Measurements from ENCODE around the gene BCS1L.

Gene BCS1L, protein sequence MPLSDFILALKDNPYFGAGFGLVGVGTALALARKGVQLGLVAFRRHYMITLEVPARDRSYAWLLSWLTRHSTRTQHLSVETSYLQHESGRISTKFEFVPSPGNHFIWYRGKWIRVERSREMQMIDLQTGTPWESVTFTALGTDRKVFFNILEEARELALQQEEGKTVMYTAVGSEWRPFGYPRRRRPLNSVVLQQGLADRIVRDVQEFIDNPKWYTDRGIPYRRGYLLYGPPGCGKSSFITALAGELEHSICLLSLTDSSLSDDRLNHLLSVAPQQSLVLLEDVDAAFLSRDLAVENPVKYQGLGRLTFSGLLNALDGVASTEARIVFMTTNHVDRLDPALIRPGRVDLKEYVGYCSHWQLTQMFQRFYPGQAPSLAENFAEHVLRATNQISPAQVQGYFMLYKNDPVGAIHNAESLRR

DNA sequence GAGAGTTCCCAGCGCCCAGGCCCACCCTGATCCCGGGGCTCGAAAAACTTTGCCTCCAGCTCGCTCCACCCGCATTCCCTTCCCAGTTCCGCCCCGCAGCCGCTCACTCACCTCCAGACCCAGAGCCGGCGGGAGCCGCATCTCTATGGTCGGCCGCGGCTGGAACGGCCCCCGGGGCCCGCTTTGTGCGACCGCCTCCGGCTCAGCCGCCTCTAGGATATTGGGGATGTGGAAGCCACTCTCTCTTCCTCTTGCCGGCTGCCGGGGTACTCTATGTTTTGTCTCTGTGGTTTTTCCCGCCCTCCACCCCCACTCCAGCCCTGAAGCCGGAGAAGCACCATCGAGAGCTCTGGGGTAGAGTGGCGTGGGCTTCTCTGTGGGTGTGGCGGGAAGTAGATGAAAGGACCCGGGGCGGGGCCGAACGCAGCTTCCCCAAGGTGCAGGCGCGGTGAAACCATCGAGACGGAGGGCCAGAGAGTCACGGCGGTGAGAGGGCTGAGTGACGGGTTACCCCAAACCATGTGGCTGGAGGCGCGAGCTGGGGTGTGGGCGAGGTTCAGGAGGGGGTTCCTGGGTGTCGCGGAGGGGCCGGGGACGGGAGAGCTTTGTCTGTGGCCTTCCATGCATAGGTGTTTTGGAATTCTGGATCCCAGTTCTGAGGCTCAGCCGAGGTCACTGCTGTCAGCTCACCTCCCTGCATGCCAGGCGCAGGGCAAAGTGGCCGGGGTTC, at the start of gene BCS1L, which contains the start of gene ZNF142:
Gene BCS1L, plus strand, starts transcription at position 426 of the 730 bp plus-strand sequence. CDS start 1,305 bp downstream, outside the sequence.
Gene ZNF142, minus strand, starts transcription at position 366 of the 730 bp plus-strand sequence. CDS start 3,194 bp downstream, outside the sequence.
- peak; percentile 88 for DNase-seq

DNA sequence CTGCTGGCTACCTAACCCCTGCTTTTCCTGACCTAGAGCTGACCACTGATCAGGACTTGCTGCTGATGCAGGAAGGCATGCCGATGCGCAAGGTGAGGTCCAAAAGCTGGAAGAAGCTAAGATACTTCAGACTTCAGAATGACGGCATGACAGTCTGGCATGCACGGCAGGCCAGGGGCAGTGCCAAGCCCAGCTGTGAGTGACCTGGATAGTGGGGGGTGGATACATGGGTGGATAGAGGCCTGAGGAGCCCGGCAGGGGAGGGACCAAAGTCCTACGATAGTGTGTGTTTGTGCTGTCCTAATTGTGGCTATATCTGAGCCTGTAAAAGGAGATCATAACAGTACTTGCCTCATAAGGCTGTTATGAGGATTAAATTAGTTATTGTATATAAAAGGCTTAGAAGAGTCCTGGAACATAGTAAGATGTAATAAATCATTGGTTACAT, 43.6 kb upstream of the BCS1L start:
- DNase-seq, result no peak

DNA sequence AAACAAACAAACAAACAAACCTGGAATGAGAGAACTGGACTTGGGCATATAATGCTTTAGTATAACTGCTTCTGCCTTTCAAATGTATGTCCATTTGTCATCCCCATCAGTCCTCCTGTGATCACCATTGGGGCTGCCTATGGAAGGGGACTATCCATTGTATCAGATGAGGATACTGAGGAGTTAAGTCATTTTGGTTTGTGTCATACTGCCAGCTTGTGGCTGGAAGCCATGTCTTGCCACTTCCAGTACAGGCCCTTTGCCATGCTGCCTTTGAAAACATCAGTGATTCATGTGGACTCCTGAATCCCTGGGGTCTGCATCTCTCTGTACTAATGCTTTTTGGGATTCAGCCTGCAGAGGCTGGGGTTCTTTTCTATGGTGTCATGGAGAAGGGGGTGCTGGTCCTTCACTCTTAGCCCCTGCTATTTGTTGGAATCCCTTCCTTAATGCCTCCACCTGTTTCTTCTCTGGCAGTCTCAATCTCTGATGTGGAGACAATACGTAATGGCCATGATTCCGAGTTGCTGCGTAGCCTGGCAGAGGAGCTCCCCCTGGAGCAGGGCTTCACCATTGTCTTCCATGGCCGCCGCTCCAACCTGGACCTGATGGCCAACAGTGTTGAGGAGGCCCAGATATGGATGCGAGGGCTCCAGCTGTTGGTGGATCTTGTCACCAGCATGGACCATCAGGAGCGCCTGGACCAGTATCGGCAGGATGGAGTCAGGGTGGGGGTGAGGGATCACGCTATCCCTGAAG, 41.2 kb upstream of the BCS1L start:
- no peak for DNase-seq

DNA sequence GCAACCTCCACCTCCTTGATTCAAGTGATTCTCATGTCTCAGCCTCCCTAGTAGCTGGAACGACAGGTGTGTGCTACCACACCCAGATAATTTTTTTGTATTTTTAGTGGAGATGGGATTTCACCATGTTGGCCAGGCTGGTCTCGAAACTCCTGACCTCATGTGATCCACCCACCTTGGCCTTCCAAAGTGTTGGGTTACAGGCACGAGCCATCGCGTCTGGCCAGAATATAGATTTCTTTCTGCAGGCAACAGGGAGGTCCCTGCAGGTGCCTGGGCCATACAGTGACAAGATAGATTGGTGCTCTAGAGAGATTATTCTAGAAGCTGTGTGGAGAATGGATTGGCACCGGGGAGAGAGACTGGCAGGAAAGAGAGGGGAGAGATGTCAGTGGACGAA, 38.5 kb upstream of the BCS1L start:
- no peak for DNase-seq

DNA sequence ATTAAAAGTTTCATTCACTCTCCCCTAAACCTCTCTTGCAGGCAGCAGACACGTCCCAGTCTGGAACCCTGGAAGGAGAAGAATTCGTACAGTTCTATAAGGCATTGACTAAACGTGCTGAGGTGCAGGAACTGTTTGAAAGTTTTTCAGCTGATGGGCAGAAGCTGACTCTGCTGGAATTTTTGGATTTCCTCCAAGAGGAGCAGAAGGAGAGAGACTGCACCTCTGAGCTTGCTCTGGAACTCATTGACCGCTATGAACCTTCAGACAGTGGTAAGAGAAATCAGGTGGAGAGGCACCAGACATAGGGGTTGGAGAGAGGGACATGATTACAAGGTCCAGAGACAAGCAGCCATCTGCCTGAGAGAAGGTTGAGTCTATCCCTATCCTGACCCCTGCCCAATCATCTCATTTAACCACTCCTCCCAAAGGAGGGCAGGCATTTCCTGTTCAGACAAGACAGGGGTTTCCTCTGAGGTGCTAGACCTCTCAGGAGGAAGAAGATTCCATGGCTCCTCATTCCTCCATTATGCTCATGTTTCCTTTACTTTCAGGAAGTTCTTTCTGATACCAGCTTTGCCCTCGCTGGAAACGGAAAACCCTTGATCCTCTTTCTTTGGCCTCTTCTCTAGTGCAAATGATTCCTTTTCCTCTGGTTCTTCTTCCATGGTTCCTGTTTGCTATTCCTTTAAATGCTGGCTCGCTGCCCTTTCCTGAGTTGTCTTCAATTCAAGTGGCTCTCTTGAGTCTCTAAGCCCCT, 36.7 kb upstream of the BCS1L start:
- DNase-seq, result no peak

DNA sequence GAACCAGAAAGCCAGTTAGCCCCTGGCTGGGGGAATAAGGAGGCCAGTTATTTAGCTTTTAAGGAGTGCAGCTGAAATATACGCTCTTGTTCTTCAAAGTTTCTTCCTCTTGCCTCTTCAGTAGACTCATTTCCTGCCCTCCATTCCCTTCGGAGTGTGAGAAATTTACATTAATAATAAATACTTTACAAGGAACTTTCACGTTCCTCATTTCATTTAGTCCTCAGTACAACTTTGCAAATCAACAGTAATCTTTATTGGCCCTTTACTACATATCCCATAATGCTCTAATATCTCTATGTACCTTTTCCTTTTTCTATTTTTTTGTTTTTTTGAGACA, 36.1 kb upstream of the BCS1L start:
- no peak for DNase-seq

DNA sequence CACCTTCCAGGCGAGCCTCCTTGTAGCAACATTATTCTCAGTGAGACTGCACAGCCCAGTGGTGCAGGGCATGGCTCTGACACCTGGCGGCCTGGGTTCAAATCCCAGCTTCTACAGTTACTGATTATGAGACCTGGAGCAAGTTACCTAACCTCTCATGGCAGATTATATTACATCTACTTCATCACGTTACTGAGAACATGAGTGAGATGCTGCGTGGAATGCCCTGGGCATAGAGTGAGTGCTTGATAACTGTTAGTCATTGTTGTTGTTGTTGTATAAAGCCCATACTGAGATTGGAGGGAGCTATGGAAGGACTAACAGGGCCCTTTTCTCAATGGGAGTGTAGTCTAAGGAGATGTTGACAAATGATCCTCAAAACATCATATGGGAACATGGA, 33.1 kb upstream of the BCS1L start:
- DNase-seq, result no peak

DNA sequence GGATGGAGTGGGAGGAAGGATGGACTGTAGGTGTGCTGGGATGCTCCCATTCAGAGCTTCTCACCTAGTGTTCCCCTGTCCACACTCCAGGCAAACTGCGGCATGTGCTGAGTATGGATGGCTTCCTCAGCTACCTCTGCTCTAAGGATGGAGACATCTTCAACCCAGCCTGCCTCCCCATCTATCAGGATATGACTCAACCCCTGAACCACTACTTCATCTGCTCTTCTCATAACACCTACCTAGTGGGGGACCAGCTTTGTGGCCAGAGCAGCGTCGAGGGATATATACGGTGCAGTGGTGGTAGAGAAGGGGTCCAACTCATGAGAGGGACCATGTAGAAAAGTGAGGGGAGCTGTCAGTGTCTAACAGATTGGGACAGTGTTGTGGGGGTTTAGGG, 31.5 kb upstream of the BCS1L start:
- no peak for DNase-seq

DNA sequence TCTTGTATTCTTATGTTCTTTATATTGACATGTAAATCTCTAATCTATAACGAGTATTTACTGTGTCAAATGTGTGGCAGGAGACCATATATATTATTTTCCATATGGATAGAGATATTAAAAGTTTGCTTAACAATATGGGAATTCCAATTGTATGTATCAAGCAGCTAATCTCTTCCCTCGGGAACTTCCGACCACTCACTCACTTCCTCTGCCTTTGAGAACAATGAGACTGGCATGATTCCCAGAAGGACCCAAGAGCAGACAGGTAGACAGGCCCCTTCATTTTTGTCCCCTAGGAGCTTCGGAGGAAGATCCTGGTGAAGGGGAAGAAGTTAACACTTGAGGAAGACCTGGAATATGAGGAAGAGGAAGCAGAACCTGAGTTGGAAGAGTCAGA, 27.6 kb upstream of the BCS1L start:
- no peak for DNase-seq

DNA sequence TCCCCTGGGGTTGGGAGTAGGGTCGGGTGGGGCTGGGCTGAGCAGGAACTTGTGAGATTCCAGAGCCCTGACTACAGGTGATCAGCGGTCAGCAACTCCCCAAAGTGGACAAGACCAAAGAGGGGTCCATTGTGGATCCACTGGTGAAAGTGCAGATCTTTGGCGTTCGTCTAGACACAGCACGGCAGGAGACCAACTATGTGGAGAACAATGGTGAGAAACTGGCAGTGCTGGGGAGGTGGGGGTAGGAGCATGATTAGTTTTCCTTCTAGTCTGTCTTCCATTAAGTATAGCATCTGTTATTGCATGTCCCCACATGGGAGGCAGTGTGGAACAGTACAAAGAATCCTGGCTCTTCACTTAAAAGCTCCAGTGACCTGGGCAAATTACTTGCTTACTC, 23.8 kb upstream of the BCS1L start:
- DNase-seq, result no peak

DNA sequence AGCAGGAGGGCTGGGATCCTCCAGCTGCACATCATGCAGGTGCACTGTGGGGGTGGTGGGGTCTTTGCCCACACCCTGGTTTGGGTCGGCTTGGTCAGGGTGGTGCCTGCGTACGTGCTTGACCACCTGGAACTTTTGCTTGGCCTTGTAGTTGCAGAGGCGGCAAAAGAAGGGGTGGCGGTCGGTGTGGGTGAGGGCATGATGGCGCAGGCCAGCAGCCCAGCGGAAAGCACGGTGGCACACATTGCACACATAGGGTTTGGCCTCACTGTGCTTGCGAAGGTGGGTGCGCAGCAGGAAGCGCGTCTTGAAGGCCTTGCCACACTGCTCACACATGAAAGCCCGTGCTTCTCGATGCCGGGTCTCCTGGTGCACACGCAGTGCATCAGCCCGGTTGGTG, 21.1 kb upstream of the BCS1L start:
- no peak for DNase-seq

DNA sequence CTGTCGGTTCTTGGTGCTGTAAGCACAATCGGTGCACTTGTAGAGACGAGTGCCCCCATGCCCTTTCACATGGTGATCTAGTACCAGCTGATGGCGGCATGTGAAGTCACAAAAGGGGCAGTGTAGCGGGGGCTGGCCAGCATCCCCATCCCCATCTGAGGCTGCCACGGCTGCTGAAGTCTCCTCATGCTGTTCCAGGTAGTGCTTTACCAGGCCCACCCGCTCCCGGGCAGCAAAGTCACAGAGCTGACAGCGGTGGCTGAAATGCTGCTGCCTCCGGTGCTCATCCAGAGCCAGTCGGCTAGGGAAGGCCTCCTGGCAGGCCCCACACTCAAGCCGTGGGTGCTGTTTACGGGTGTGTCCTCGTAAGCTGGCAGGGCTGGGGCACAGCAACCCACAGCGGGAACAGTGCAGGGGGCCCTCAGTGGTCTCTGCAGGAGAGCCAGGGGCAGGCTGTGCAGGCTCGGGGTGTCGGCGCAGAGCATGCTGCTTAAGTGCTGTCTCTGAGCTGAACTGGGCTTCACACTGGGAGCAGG, 17.3 kb upstream of the BCS1L start:
- no peak for DNase-seq

DNA sequence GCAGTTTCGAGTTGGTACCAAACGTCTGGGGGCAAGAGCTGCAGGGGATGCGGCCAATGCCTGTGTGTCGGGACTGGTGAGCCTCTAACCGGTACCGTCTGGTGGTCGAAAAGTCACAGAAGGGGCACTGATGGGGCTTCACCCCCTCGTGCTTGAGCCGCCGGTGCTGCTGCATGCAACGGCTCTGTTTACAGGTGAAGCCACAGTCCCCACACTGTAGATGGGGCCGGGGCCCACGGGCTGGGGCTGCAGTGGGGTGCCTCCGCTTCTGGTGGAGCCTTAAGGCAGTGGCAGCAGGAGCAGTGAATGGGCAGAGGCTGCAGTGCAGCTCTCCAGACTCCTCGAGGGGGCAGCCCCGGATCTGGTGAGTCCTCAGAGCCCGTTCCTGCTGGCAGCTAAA, 16.7 kb upstream of the BCS1L start:
- DNase-seq, result no peak

DNA sequence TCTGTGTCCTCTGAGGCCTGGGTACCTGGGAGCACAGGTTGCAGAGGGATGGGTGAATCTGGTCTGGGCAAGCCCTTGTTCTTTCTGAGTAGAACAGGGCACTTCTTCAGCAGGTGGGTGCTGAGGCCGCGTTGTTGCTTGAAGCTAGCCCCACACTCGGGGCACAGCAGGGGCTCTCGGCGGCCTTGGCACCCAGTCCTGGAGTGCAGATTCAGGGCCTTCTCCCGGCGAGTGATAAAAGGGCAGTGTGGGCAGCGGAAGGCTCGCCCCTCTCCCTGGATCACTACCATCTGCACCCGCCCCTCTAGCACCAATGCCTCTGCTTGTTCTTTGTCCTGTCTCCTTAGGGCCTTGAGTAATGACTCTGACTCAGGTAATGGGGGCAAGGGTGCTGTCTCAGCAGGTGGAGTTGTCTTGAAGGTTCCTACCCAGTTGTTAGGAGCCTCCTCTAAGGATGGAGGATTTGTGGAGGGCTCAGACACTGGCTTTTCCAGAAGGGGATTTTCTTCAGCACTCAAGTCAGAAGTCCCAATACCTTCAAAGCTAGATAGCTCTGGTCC, 15.7 kb upstream of the BCS1L start:
- no peak for DNase-seq

DNA sequence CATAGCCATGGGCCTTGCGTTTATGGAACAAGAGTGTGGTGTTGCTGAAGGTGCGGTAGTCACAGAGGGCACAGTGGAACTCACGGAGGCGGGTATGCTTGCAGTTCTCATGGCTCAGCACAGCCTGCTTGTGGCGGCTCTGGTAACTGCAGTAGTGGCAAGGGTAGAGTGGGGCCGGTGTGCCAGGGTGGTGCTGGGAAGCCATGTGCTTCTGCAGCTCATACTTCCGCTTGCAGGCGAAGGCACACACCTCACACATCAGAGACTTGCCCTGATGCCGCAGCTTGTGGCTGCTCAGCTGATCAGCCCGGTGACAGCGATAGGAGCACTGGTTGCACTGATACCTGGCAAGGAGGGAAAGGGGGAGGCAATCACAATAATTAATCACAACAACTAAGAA, 14.8 kb upstream of the BCS1L start:
- DNase-seq, result no peak

DNA sequence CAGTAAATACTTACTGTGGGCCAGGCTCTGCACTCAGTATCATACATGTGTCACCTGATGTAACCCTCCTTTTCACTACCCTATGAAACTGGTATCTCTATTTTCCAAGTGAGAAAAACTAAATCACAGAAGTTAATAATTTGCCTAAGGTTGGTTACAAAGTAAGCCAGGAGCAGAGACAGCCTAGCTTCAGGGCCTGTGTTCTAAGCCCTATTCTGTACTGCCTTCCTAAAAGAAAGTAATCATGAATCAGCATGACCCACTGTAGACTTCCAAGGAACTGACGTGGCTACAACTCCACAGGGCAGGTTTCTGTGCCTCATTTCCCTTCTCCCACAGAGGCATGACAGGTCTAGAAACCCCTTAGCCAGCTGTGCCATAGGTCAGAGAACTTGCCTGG, 14.4 kb upstream of the BCS1L start:
- DNase-seq, result no peak

DNA sequence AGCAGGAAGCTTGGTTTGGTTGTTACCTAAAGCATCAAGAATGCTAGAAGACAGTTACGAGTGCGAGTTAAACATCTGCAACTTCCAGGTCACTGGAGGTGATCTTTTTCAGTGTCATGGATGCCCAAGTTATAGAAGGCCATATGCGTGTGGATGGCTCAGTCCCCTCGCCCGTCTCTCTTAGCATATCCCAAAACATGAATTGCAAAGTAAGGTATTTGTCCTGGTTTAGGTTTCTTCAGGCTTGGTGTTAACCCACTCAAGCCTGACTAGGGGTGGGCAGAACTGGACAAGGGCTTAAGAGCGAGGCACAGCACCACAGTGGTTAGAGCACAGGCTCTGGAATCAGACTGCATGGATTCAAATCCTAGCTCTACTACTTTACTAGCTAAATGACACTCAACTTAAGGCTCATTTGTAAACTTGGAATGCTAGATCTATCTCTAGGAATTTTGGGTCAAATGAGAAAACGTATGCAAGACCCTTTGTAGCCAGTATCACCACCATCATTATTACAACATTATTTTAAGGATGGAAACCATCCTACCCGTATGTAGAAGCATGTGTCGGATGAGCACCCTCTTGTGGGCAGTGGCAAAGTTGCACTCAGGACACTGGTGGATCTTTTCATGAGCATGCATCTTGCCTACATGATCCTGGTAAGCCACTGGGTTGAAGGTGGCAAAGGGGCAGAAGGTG, 11.2 kb upstream of the BCS1L start:
- no peak for DNase-seq

DNA sequence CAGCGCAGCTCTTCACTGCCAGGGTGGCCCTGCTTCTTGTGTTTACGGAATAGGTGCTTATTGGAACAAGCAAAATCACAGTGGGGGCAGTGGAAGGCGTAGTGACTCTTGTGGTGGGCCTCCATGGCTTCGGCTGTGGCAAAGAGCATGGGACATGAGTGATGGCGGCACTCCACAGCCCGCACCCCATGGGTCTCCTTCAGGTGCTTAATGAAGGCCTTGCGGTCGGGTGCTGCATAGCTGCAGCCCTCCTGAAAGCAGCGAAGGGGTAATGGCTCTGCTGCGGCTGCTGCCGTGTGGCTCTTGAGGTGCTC, 10.7 kb upstream of the BCS1L start:
- DNase-seq, result no peak

DNA sequence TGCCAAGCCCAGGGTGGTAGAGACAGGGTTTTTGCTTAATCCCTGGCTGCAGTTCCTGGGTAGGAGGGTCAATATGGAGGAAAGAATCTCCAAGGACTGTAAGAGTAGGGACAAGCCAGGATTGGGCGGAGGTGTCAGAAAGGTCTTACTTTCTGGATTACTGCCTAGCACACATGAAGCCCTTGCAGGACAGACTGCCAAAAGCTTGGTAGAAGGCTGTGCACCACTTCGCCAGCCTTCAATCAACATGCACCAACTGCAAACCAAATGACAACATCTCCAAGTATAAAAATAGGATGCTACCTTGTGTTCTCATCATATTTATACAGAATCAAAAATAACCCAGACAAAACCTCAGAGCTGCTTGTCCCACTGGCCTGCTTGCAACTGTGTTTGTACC, 3.7 kb upstream of the BCS1L start:
- no peak for DNase-seq

DNA sequence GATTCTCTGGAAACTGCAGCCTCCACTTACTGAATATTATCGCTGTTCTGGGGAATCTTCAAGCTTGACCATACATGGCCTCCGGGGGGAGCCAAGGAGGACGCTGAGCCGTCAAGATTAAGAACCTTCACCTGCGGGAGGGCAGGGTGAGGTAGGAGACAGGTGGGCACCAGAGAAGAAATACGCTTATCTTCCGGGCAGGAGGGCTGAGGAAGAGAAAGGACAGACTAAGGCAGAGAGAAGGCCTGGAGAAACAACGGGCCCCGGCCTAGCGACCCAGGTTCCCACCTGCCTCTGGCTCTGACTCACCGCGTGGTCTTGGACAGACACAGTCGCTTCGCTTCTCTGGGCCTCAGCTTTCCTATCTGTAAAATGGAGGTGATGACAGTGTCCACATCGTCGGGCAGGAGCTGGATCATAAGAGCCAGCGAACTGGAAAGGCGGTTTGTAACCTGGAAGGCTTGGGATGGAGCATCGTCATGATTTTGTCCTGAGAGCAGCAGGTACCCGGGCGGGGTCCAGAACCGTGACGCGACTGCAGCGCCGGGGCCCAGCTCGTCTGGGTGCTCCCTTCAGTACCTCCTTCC, 719 bp upstream of the BCS1L start:
- no peak for DNase-seq

DNA sequence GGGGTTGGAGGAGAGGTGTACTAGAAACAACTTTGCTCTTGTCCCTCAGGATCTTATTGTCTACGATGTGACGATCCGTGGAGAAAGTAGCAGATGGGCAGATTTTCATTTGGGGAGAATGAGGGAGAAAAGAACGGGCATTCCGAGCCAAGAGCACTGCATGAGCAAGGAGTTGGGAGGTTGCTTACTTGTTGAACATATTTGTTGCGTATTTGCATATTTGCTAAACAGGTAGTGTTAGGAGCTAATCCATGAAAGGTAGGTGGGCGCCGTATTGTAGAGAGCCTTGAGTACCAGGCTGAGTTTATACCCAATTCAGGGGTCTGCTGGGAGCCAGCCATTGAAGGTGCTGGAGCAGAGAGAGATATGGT, 490 bp downstream of the BCS1L start:
- DNase-seq, result no peak

Data from activated CD4-positive, CD25-positive, alpha-beta regulatory T cell treated with anti-CD3 and anti-CD28 coated beads, Interleukin-2, amount 50 U/mL, for 72 hours (primary cell).